ENCODE results near the gene CREB3L4. TPM values are rescaled to one million over a fixed set of nuclear protein-coding genes. Genes with fewer than 3 reads are reported as not detected.

Gene CREB3L4
- total RNA-seq, 1 donor from 2014 or later = 41.7 TPM

GRCh38 chr1:153953859-153954365, 13.8 kb upstream of the CREB3L4 start:
- Mint-ChIP-seq H3K4me1 (ENCODE audit: low read depth) (peaks cover 22% of the 10 kb centered on the region), H3K27ac (peak overlapping the region; percentile 12), H3K27me3 (no peaks in the 10 kb centered on the region), H3K9me3 (ENCODE audit: low read depth) (no peaks in the 10 kb centered on the region), H3K36me3 (ENCODE audit: insufficient read depth) (peaks cover 8% of the 10 kb centered on the region), H3K4me3 (ENCODE audit: low read depth) (no peak overlapping the region)
- DNase-seq (ENCODE audit: low spot score, unreplicated experiment) = no peak
- no peak for TF ChIP-seq CTCF (IDR thresholded peaks at IDR 0.05; ENCODE audit: unreplicated experiment)

- Mint-ChIP-seq H3K27ac (peak overlapping the region; percentile 12), H3K4me1 (ENCODE audit: low read depth) (peaks cover 22% of the 10 kb centered on the region), H3K4me3 (ENCODE audit: low read depth) (no peak overlapping the region), H3K27me3 (no peaks in the 10 kb centered on the region), H3K36me3 (ENCODE audit: insufficient read depth) (peaks cover 8% of the 10 kb centered on the region), H3K9me3 (ENCODE audit: low read depth) (no peaks in the 10 kb centered on the region)
- no peak for DNase-seq (ENCODE audit: low spot score, unreplicated experiment)
- no peak for TF ChIP-seq CTCF (IDR thresholded peaks at IDR 0.05; ENCODE audit: unreplicated experiment)
Observed at GRCh38 chr1:153954826-153955225, 12.9 kb upstream of the CREB3L4 start.

- H3K9me3 Mint-ChIP-seq (ENCODE audit: low read depth) = no peaks in the 10 kb centered on the region
- H3K4me1 Mint-ChIP-seq (ENCODE audit: low read depth) = peaks cover 34% of the 10 kb centered on the region
- TF ChIP-seq CTCF (IDR thresholded peaks at IDR 0.05; ENCODE audit: unreplicated experiment) = no peak
- H3K36me3 Mint-ChIP-seq (ENCODE audit: insufficient read depth) = peaks cover 10% of the 10 kb centered on the region
- peak overlapping the region; percentile 99 for H3K27ac Mint-ChIP-seq
- peak overlapping the region; percentile 99 for H3K4me3 Mint-ChIP-seq (ENCODE audit: low read depth)
- no peak for DNase-seq (ENCODE audit: low spot score, unreplicated experiment)
- no peaks in the 10 kb centered on the region for H3K27me3 Mint-ChIP-seq
Observed at GRCh38 chr1:153956997-153957715, 10.5 kb upstream of the CREB3L4 start.

GRCh38 chr1:153957744-153958110, 10.0 kb upstream of the CREB3L4 start:
- Mint-ChIP-seq H3K9me3 (ENCODE audit: low read depth) (no peaks in the 10 kb centered on the region), H3K4me3 (ENCODE audit: low read depth) (peak overlapping the region; percentile 99), H3K4me1 (ENCODE audit: low read depth) (peaks cover 39% of the 10 kb centered on the region), H3K27ac (peak overlapping the region; percentile 99), H3K27me3 (no peaks in the 10 kb centered on the region), H3K36me3 (ENCODE audit: insufficient read depth) (peaks cover 10% of the 10 kb centered on the region)
- DNase-seq (ENCODE audit: low spot score, unreplicated experiment) = no peak
- TF ChIP-seq CTCF (IDR thresholded peaks at IDR 0.05; ENCODE audit: unreplicated experiment) = no peak

- Mint-ChIP-seq H3K27ac (peak within 1 kb of the TSS; percentile 99), H3K9me3 (ENCODE audit: low read depth) (no peaks in the 10 kb centered on the region), H3K4me3 (ENCODE audit: low read depth) (peak within 1 kb of the TSS; percentile 99), H3K36me3 (ENCODE audit: insufficient read depth) (peaks cover 10% of the 10 kb centered on the region), H3K4me1 (ENCODE audit: low read depth) (peaks cover 40% of the 10 kb centered on the region), H3K27me3 (no peaks in the 10 kb centered on the region)
- TF ChIP-seq CTCF (IDR thresholded peaks at IDR 0.05; ENCODE audit: unreplicated experiment) = no peak
- peak; percentile 94 for DNase-seq (ENCODE audit: low spot score, unreplicated experiment)
Observed at GRCh38 chr1:153958111-153958960, 9.4 kb upstream of the CREB3L4 start, which contains the start of gene CRTC2. Gene CRTC2 (minus strand): TSS chr1:153958612. CDS start chr1:153958497, 115 bp downstream.

Measured in progenitor cell of endocrine pancreas (in vitro differentiated cells).